ENCODE measurements around the gene PIP5KL1.
A peak's percentile ranks its signal among the peaks of the same experiment; 100 is the strongest.

The PIP5KL1 gene

DNA sequence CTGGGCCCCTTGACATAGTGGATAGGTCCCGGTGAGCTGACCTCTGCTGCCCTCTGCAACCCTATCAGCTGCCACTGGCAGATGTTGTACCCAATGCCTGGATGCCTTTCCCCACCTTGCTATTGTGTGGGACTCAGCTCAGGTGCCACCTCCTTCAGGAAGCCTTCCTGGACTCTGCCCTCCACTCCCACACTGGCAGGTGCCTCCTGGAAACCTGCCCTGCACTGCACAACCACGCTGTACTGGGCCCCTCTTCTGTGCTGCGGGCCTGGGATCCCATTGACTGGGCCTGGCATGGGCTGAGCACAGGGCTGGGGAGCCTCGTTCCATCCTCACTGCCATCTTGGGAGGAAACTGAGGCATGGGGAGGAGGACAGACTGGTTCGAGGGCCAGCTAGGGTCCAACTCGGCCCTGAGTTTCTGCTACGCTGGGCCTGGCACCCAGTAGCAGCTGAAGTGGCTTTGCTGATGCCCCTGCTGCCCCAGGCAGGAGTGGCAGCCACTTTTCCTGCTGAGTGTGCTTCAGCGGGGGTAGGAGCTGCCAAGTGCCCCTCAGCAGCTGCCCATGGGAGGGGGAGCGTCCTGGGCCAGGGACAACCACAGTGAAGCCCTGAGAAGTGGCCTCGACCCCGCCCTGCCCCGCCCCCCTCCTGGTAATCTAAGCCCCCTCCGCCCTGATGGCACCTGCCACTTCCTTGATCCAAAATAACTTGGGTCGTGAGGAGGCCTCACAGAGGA is 54.4 kb downstream of the PIP5KL1 start:
- DNase-seq (ENCODE audit: low spot score): no peak
- TF ChIP-seq, protein P1, sequence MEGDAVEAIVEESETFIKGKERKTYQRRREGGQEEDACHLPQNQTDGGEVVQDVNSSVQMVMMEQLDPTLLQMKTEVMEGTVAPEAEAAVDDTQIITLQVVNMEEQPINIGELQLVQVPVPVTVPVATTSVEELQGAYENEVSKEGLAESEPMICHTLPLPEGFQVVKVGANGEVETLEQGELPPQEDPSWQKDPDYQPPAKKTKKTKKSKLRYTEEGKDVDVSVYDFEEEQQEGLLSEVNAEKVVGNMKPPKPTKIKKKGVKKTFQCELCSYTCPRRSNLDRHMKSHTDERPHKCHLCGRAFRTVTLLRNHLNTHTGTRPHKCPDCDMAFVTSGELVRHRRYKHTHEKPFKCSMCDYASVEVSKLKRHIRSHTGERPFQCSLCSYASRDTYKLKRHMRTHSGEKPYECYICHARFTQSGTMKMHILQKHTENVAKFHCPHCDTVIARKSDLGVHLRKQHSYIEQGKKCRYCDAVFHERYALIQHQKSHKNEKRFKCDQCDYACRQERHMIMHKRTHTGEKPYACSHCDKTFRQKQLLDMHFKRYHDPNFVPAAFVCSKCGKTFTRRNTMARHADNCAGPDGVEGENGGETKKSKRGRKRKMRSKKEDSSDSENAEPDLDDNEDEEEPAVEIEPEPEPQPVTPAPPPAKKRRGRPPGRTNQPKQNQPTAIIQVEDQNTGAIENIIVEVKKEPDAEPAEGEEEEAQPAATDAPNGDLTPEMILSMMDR (conservative IDR thresholded peaks at IDR 0.05; ENCODE audit: low read depth): no peak
- CTCF ChIA-PET: interaction anchor here (0.6 to 1.1 kb wide), 4 partner anchors 45 to 192 kb away, joined by 3 to 4 read pairs (median 3); partner anchors contain the start of gene TOR2A
- H3K27ac ChIP-seq: peak overlapping the region; percentile 87
- POLR2A ChIA-PET (ENCODE audit: low non-redundant PET): interaction anchor here (0.6 kb wide), 2 partner anchors 45 to 269 kb away, joined by 3 to 6 read pairs; no protein-coding TSS in a partner anchor

DNA sequence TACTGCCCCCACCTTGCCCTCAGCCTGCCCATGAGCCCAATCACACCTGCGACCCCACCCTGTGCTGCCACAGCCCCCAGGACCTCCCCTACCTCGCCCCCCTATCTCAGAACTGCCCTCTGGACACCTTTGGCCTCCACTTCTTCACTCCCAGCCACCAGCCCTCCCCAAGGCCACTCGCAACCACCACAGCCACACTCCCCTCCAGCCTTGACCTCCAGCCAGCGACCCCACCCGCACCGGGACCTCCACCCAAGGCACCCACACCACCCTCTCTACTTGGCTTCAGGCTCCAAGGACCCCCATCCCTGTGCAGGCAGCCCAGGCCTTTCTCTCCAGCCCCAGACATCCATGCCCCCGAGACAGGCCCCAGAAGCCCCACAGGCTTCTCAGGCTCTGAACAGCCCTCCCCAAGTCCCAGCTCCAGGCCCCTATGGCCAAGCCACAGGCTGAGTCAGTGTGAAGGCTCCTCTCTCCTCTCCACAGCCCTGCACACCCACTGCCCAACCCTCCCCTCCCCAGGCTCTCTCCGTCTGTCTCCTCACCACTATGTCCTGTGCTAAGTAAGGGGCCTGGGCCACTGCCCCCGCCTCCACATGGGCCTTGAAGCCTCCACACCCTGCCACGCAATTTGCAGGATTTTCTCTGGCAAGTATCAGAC is 55.1 kb downstream of the PIP5KL1 start:
- CTCF ChIA-PET: interaction anchor here (0.6 to 1.1 kb wide), 2 partner anchors 140 to 1988 kb away, joined by 4 to 5 read pairs; partner anchors contain the start of gene TOR2A

DNA sequence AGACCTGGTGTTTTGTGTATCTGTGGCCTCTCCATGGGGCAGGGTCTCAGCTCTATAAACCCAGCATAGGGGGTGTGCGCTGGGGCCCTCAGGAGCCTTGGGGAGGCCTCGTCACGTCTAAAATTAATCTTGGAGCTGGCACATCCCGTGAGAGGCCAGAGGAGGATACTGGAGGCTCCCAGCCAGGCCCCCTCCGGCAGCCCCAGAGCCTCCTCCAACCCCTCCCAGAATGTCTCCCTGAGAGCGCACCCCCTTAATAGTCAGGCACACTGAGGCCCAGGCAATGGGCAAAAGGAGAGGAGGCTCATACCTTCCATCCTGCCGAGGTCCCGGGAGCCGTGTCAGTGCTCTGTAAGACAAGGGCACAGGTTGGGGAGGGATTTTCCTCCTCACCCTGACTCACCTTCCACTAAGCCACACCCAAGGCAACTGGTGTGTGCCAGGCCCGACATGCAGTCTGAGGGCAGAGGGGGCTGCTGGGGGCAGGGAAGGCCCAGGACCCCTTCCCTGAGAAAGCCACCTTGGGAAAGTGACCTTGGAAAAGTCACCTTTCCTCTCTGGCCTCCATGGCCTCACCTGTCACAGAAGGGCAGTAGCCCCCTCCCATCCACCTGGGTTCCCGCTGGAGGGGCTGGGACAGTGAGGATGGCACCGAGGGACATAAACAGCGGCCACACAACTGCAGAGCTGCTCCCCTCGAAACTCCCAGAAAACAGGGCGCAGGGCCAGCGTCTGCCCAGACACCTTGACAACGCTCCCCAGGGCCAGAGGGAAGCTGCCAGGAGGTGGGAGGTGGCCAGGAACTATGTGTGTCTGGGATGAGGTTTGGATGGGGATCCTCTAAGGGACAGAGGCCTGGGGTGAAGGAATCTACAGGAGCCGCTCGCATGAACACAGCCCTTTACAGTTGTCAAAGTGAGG is 56.0 kb downstream of the PIP5KL1 start:
- peak overlapping the region; percentile 87 for H3K27ac ChIP-seq
- peak; percentile 88 for DNase-seq (ENCODE audit: low spot score)
- TF ChIP-seq, protein P1 (conservative IDR thresholded peaks at IDR 0.05; ENCODE audit: low read depth): no peak
- ChIA-PET CTCF (interaction anchor here (0.5 to 1.2 kb wide), 5 partner anchors 13 to 1987 kb away, joined by 3 to 5 read pairs (median 3); partner anchors contain the start of gene TOR2A), POLR2A (ENCODE audit: low non-redundant PET) (interaction anchor here (1.0 kb wide), 1 partner anchor 82 kb away, joined by 3 read pairs; no protein-coding TSS in a partner anchor)

More for the DNA sequence above, 55.1 kb downstream of the PIP5KL1 start:
- H3K27ac ChIP-seq: peak overlapping the region; percentile 87
- POLR2A ChIA-PET (ENCODE audit: low non-redundant PET): interaction anchor here (0.6 kb wide), 1 partner anchor 268 kb away, joined by 6 read pairs; no protein-coding TSS in a partner anchor
- no peak for DNase-seq (ENCODE audit: low spot score)
- TF ChIP-seq, protein P1 (conservative IDR thresholded peaks at IDR 0.05; ENCODE audit: low read depth): no peak

DNA sequence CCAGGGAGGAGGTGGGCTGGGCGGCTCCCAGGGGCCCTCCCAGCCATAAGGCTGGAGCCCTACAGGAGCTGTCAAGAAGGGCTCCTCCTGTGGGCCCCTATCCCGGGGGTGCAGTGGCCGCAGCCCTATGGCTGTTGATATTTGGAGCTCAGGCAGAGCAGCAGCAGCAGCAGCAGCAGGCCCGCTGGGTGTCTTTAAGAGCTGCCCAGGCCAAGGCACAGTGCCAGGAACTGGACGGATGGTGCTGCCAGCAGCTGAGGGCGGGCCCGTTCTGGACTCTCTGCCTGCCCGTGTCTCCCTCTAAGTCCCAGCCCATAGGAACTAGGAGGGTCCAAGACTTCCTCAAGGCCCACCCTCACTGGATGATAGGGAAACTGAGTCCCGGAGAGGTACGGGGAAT is 56.7 kb downstream of the PIP5KL1 start:
- TF ChIP-seq, protein P1 (conservative IDR thresholded peaks at IDR 0.05; ENCODE audit: low read depth): no peak
- H3K27ac ChIP-seq: peak overlapping the region; percentile 87
- DNase-seq (ENCODE audit: low spot score): peak; percentile 52
- POLR2A ChIA-PET (ENCODE audit: low non-redundant PET): interaction anchor here (1.0 kb wide), 1 partner anchor 81 kb away, joined by 3 read pairs; no protein-coding TSS in a partner anchor
- CTCF ChIA-PET: interaction anchor here (0.5 to 1.2 kb wide), 7 partner anchors 12 to 679 kb away, joined by 3 to 4 read pairs (median 3); partner anchors contain the start of gene TOR2A

DNA sequence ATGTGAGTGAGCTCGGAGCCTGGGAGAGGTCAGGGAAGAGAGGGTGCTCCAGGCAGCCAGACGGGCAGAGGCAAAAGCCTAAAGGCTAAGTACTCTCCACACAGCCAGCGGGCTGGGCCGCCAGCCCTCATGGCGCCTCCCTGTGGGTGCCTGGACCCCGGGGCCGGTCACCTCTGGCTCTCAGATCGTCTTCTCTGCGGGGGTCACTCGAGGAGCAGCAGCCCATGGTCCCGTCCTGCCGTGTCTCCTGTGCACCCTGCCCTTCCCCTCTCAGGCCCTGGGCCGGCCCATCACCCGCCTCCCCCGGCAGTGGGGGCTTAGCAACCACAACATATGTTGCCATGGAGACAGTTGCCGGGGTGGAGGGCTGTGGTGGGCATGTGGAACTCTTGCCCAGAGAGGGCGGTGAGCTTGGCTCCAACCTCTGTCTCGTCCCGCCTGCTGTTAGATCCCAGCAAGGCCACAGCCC is 57.3 kb downstream of the PIP5KL1 start:
- TF ChIP-seq, protein P1 (conservative IDR thresholded peaks at IDR 0.05; ENCODE audit: low read depth): no peak
- H3K27ac ChIP-seq: peak overlapping the region; percentile 87
- ChIA-PET CTCF (interaction anchor here (0.6 to 1.2 kb wide), 4 partner anchors 80 to 678 kb away, joined by 3 to 4 read pairs (median 4); partner anchors contain the start of gene TOR2A), POLR2A (ENCODE audit: low non-redundant PET) (interaction anchor here (1.0 kb wide), 1 partner anchor 81 kb away, joined by 3 read pairs; no protein-coding TSS in a partner anchor)
- DNase-seq (ENCODE audit: low spot score): no peak
